Chondrocyte (in vitro differentiated cells): Measurements from ENCODE around the gene GIT2. TPM values are rescaled to one million over a fixed set of nuclear protein-coding genes. Genes with fewer than 3 reads are reported as not detected.

ENCODE experiments used
- DNase-seq: peaks from one replicate; pipeline ENCODE4 v3.0.0; 2021; ENCODE audit warnings: mixed read lengths, low spot score
- H3K27ac Mint-ChIP-seq: one replicate; pipeline ENCODE4 v1.8.0; 2021; ENCODE audit warnings: mild to moderate bottlenecking, moderate library complexity, mixed read lengths; ENCODE audit not compliant: unreplicated experiment
- H3K27me3 Mint-ChIP-seq: 2 replicates; pipeline ENCODE4 v1.8.0; 2021; ENCODE audit warnings: low read depth, mixed read lengths
- H3K36me3 Mint-ChIP-seq: 2 replicates; pipeline ENCODE4 v1.8.0; 2021; ENCODE audit warnings: low read depth, mixed read lengths
- H3K4me1 Mint-ChIP-seq: 2 replicates; pipeline ENCODE4 v1.8.0; 2021; ENCODE audit warnings: low read depth, mild to moderate bottlenecking, mixed read lengths
- H3K4me3 Mint-ChIP-seq: one replicate; pipeline ENCODE4 v1.8.0; 2021; ENCODE audit warnings: mild to moderate bottlenecking, moderate library complexity, mixed read lengths; ENCODE audit not compliant: unreplicated experiment
- H3K9me3 Mint-ChIP-seq: 2 replicates; pipeline ENCODE4 v1.8.0; 2021; ENCODE audit warnings: low read depth, mixed read lengths
- total RNA-seq: library from RNA; stranded (reverse); gene quantifications from 3 replicates; pipeline ENCODE4 v1.2.1, GENCODE V29; 2021
- TF ChIP-seq, protein P1 (sequence below): fragments of 200-600 bp; sonication (generic); IDR thresholded peaks from 2 replicates; pipeline ENCODE4 v1.5.0; 2021; ENCODE audit warnings: antibody characterized with exemption, mild to moderate bottlenecking, moderate library complexity

The GIT2 gene
- total RNA-seq, 1 donor from 2014 or later = 38.1 TPM

DNA sequence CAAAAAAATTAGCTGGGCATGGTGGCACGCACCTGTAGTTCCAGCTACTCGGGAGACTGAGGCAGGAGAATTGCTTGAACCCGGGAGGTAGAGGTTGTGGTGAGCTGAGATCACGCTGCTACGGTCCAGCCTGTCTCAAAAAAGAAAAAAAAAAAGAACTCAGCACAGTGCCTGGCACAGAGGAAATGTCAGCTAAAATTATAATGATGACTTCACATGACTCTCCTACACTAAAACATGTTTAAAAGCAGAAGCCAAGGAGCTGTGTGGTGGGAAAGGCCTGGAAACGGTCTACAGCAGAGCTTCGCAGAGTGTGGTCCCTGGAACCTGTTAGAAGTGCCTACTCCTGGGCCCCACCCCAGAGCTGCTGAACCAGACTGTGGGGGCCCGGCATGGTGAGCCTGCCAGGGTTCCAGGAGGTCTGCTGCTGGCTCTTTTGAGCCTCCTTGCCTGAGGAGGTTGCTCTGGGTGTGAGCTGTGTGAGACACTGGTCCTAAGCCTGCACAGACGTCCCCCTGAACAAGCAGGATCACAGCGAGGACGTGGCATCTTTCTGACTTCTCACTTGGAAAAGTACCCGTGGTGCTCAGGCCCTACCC, 68.0 kb downstream of the GIT2 start:
- TF ChIP-seq, protein P1, sequence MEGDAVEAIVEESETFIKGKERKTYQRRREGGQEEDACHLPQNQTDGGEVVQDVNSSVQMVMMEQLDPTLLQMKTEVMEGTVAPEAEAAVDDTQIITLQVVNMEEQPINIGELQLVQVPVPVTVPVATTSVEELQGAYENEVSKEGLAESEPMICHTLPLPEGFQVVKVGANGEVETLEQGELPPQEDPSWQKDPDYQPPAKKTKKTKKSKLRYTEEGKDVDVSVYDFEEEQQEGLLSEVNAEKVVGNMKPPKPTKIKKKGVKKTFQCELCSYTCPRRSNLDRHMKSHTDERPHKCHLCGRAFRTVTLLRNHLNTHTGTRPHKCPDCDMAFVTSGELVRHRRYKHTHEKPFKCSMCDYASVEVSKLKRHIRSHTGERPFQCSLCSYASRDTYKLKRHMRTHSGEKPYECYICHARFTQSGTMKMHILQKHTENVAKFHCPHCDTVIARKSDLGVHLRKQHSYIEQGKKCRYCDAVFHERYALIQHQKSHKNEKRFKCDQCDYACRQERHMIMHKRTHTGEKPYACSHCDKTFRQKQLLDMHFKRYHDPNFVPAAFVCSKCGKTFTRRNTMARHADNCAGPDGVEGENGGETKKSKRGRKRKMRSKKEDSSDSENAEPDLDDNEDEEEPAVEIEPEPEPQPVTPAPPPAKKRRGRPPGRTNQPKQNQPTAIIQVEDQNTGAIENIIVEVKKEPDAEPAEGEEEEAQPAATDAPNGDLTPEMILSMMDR = no peak
- peak; percentile 59 for DNase-seq
- no peaks in the 10 kb centered on the region for H3K9me3 Mint-ChIP-seq
- no peak overlapping the region for H3K27ac Mint-ChIP-seq
- no peaks in the 10 kb centered on the region for H3K27me3 Mint-ChIP-seq
- no peak overlapping the region for H3K4me3 Mint-ChIP-seq
- H3K4me1 Mint-ChIP-seq = no peaks in the 10 kb centered on the region
- H3K36me3 Mint-ChIP-seq = peaks cover 23% of the 10 kb centered on the region

DNA sequence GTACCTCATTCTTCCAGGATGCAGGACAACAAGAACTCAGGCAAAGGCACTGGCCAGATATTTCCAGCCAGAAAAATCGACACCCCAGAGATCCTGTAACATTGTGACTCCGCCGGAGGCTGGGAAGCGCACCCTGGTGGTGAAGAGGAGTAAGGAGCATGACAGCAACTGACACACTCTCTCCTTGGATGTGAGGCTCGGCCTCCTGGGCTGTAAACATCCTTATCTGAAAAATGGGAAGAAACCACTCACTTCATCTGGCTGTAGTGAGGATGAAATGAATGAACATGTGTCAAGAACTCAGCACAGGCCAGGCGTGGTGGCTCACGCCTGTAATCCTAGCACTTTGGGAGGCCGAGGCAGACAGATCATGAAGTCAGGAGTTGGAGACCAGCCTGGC, 68.5 kb downstream of the GIT2 start:
- Mint-ChIP-seq H3K4me3 (no peak overlapping the region), H3K36me3 (peaks cover 20% of the 10 kb centered on the region), H3K9me3 (no peaks in the 10 kb centered on the region), H3K27me3 (no peaks in the 10 kb centered on the region), H3K27ac (no peak overlapping the region), H3K4me1 (no peaks in the 10 kb centered on the region)
- TF ChIP-seq, protein P1 = peak; percentile 79
- DNase-seq = peak; percentile 44

DNA sequence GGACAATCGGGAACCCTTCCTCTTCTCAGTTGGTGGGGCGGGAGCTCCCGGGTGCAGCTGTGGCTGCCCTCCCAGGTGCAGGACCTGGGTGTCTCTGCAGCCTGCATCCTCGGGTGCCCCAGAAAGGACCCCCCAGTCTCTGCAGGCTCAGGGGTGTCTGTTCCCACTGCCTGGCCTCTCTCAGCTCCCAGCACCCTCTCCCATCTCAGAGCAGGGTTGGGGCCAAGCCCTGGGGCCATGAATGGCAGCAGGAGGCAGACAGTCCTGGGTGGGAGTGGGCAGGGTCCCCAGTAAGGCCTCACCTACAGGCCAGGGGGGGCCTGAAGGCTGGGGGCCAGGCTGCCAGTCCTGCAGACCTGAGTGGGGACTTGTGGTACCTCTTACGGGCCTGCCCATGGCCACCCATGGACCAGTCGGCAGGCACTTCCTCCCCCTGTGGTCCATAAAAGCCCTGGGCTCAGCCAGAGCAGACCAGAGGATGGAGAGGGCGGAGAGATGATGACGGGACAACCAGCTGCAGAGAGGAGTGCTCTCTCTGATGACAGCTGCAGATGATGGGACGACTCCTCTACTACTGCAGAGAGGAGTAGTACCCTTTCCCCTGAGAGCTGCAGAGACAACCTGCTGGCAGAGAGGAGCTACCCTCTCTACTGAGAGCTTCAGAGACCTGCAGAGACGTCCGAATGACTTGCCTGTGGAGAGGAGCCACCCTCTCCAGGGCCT, 69.5 kb downstream of the GIT2 start:
- H3K27me3 Mint-ChIP-seq = no peaks in the 10 kb centered on the region

DNA sequence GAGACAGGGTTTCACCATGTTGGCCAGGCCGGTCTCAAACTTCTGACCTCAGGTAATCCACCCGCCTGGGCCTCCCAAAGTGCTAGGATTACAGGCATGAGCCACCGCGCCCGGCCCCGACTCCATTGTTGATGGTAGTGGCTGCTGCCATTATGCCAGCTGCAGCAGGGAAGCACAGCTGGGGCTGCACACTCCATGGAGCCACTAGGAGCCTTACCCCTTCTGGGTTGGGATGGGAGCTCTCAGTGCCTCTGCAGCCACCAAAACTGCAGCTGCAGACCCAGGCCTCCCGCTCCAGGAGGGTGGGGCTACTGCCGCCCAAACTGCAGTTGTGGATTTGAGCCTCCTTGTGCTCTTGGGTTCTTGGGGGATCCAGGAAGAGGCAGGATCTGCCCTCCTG, 70.2 kb downstream of the GIT2 start:
- no peak overlapping the region for H3K4me3 Mint-ChIP-seq
- no peaks in the 10 kb centered on the region for H3K4me1 Mint-ChIP-seq
- no peaks in the 10 kb centered on the region for H3K27me3 Mint-ChIP-seq
- DNase-seq = peak; percentile 81
- TF ChIP-seq, protein P1 = no peak
- H3K9me3 Mint-ChIP-seq = no peaks in the 10 kb centered on the region
- peaks cover 6% of the 10 kb centered on the region for H3K36me3 Mint-ChIP-seq
- H3K27ac Mint-ChIP-seq = no peak overlapping the region

More for the DNA sequence above, 69.5 kb downstream of the GIT2 start:
- Mint-ChIP-seq H3K4me3 (no peak overlapping the region), H3K9me3 (no peaks in the 10 kb centered on the region), H3K36me3 (peaks cover 11% of the 10 kb centered on the region), H3K4me1 (no peaks in the 10 kb centered on the region), H3K27ac (no peak overlapping the region)
- peak; percentile 73 for DNase-seq
- TF ChIP-seq, protein P1 = no peak

DNA sequence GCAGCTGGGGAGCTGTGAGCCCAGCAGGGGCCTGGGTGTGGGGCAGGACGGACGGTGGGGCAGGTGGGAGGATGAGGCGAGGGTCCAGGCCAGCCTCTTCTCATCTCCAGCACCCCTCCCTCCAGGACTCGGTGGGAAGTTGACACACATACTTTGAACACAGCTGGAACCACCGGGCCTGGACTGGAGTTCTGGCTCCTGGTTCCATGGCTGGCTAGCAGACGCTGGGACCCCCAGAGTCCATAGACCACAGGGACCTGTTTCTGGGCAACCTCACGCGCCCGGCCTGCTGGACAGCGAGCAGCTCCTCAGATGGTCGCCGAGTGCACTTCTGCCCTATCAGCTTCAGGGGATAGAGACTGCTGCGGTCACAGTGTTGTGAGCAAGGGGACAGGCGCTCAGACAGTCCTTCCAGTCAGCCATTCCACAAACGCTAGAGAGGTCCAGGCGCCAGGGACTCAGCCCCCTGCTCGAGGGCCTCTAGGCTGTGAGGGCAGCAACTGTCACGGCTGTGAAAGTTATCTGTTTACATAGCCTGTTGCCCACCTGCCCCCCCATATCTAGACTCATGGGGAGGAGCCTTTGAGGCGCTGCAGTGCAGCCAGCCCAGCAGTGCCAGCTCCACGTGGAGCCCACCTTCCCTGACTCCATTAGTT, 70.9 kb downstream of the GIT2 start:
- Mint-ChIP-seq H3K27me3 (no peaks in the 10 kb centered on the region), H3K27ac (no peak overlapping the region), H3K4me3 (no peak overlapping the region), H3K4me1 (no peaks in the 10 kb centered on the region), H3K9me3 (no peaks in the 10 kb centered on the region), H3K36me3 (peaks cover 11% of the 10 kb centered on the region)
- peak; percentile 90 for DNase-seq
- TF ChIP-seq, protein P1 = no peak
